Posterior vena cava (tissue), 2 donors: ENCODE data around the gene CCRL2. TPM values are rescaled to one million over a fixed set of nuclear protein-coding genes. Genes with fewer than 3 reads are reported as not detected.
"Not testable (repeated sequence)": the region's sequence is repeated elsewhere in the genome, so short reads cannot be mapped to it uniquely, and the experiment has no call there.

Experiments
- DNase-seq: peaks from one replicate; pipeline ENCODE4 v3.0.0-alpha.2; 2020; ENCODE audit warnings: low spot score
- intact Hi-C, 2 donors: fragments of 100-400 bp; cut with DNase I; formaldehyde crosslinking; loops; one replicate each; pipeline versions ENCODE4 v1.14.1 to v1.14.2; 2022 to 2023
- total RNA-seq, 2 donors: library from RNA; stranded (reverse); fragmentation: NEBNext Ultra II Directional; extraction: Animal tissue kit (Norgen Biotek cat#: 25700); gene quantifications; one replicate each; pipeline ENCODE4 v1.2.1, GENCODE V29; 2021
- donor health status: DM: yes; HTN: yes; CAD: no.
- donor health status: DM: yes; HTN: yes; CAD: no.

CCRL2 gene
- total RNA-seq, 2 donors from 2014 or later = 2.0 to 2.4 TPM

DNA sequence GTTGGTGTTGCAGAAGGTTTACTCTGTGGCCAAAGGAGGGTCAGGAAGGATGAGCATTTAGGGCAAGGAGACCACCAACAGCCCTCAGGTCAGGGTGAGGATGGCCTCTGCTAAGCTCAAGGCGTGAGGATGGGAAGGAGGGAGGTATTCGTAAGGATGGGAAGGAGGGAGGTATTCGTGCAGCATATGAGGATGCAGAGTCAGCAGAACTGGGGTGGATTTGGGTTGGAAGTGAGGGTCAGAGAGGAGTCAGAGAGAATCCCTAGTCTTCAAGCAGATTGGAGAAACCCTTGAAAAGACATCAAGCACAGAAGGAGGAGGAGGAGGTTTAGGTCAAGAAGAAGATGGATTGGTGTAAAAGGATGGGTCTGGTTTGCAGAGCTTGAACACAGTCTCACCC is 32.3 kb upstream of the CCRL2 start:
- intact Hi-C loops = loop anchor here in 1 of 2 donors (5.0 kb wide), 1 partner anchor 1157 kb away; no protein-coding TSS in a partner anchor
- no peak for DNase-seq

GRCh38 chr3:46375218-46375617 is 31.8 kb upstream of the CCRL2 start:
- DNase-seq = no peak
- intact Hi-C loops = no loop called here

- no peak for DNase-seq
- intact Hi-C loops = no loop called here
Observed at GRCh38 chr3:46375814-46376213, 31.2 kb upstream of the CCRL2 start.

DNA sequence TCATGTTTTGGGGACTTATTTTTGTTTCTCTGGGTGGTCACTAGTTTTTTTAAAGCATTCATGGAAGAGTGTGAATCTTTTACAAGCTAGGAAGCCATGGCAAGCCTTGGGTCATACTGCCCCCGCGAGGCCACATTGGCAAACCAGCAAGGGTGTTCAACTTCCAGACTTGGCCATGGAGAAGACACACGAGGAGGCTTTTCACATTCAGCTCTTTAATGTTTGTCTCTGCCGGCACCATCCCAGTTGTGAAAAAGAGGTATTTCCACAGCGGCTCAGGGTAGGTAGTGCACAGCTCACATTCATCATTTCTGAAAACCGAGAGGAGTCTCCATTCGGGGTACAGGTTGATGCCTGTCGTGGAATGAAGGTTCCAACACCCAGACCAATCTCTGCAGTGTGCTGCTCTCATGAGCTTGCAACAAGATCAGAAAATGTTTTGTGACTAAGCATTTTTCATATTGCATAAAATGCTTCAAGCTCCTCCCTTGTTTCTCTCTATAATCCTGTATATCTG is 28.6 kb upstream of the CCRL2 start:
- intact Hi-C loops = no loop called here
- DNase-seq = peak; percentile 91

DNA sequence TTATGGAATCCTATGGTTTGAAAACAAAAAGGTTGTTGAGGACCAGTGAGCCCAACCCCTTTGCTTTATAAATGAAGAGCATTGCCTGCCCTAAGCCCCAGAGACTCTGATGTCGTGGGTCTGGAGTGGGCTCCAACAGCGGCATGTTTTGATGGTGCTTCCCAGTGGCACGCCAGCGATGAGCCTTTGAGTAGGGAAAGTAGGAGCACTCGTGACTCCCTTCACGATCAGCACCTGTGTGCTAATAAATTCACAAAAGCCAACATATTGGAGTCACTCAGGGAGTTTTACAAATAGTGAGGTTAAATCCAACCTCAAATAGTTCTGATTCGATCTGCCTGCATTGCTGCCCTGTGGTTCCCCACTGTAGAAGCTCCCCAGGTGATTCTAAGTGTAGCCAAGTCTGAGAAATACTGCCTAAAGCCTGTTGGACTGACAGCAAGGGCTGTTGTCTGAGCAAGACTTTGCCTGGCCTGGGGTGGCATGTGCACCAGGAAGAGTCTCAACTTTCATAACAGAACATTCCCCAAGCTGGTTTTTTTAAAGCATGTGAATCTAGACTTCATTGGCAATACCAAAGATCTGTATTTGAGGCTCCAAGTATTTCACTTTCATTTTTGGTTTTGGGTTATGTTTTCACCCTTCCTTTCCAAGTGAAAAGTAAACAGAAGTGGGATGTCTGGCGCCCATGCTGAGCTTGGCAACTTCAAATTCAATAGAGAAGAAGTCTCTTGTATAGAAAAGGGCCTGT is 26.4 kb upstream of the CCRL2 start:
- intact Hi-C loops = no loop called here
- no peak for DNase-seq

GRCh38 chr3:46381625-46382024 is 25.4 kb upstream of the CCRL2 start:
- no peak for DNase-seq
- intact Hi-C loops = no loop called here

GRCh38 chr3:46383211-46383950 is 23.7 kb upstream of the CCRL2 start:
- no peak for DNase-seq
- intact Hi-C loops = no loop called here

- no peak for DNase-seq
- intact Hi-C loops = no loop called here
Observed at GRCh38 chr3:46383951-46384330, 23.1 kb upstream of the CCRL2 start.

DNA sequence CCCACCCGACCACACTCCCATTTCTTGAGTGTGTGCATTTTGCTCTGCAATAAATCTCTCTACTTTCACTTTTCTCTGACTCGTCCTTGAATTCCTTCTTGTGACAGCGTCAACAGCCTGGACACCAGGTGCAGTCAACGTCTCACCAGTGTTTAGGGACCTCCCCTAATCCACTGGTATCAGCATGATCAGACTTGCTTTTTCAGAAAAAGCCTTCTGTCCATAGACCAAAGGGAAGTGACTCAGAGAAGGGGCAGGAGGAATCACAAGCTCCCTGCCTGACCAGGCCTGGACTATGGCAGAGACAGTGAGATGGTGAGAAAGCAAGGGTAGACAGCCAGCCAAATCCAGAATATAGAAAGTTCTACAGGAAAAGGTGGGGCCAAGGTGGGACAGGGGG is 20.9 kb upstream of the CCRL2 start:
- DNase-seq = no peak
- intact Hi-C loops = no loop called here

GRCh38 chr3:46388847-46389246 is 18.2 kb upstream of the CCRL2 start:
- DNase-seq, intact Hi-C loops: not testable (repeated sequence)

DNA sequence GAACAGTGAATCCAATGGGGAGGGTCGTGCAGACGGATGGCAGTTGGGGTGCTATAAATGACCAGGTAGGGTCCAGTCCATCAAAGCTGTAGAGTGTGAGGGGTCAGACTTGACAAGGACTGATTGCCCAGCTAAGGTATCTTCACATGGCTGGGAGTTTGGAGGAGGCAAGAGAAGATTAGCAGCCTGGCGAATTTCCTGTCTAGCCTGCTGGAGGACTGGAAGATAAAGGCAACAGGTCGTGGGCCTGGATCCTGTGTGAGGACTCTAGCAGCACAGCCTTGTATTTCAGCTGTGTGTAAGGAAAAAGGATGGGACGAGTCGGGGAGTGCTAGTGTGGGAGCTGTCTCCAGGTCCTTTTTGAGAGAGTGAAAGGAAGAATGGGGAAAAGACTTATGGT is 17.8 kb upstream of the CCRL2 start:
- DNase-seq = no peak
- intact Hi-C loops = no loop called here

- DNase-seq, intact Hi-C loops: not testable (repeated sequence)
Observed at GRCh38 chr3:46391526-46391925, 15.5 kb upstream of the CCRL2 start.

- intact Hi-C loops = no loop called here
- no peak for DNase-seq
Observed at GRCh38 chr3:46393011-46393410, 14.0 kb upstream of the CCRL2 start.

DNA sequence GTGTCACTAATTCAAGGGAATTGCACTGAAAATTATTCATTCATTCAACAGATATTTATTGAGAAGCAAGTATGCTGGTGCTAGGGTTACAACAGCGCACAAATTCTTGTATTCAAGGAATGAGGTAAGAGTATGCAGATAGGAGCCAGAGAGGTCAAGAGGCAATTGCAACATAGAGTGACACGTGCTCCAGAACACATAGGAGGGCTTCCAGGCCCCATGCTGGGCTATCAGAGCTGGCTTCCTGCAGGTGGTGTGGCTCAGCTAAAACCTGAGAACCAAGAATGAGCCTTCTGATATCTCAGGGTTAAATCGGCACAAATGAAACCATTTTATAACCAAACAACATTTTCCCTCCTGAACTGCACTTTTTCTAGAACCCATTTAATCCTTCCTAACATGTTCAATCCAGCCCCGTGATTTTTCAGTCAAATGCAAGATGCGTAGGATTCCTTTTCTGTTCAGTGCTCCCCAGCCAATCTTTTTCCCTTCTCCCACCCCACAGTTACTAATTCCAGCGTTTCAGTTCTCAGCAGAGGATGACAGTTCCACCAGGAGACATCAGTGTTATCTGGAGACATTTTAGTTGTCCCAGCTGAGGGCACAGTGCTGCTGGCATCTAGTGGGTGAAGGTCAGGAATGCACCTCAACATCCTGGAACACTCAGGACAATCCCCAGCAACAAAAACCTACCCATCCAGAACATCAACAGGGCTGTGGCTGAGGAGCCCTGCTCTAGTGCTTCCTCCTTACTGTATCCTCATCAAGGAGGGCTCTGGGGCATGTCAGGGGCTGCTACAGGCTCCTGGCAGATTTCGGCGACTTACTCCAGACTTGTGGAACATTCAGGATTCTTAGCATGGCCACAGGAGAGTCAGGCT is 13.3 kb upstream of the CCRL2 start:
- no peak for DNase-seq
- intact Hi-C loops = no loop called here

- intact Hi-C loops = no loop called here
Observed at GRCh38 chr3:46395210-46395661, 11.8 kb upstream of the CCRL2 start.

GRCh38 chr3:46395766-46396530 is 11.1 kb upstream of the CCRL2 start:
- DNase-seq = no peak
- intact Hi-C loops = no loop called here

More at GRCh38 chr3:46395210-46395661, 11.8 kb upstream of the CCRL2 start:
- DNase-seq = no peak

- DNase-seq = no peak
- intact Hi-C loops = no loop called here
Observed at GRCh38 chr3:46397111-46397510, 9.9 kb upstream of the CCRL2 start.

GRCh38 chr3:46398186-46398955 is 8.7 kb upstream of the CCRL2 start:
- intact Hi-C loops = no loop called here
- DNase-seq = no peak
